A549 treated with CpdA at 1 μM for 4 hours (cell line): ENCODE measurements around the gene COTL1. TPM values are rescaled to one million over a fixed set of nuclear protein-coding genes. Genes with fewer than 3 reads are reported as not detected.

Experiments used
- total RNA-seq: library from RNA; stranded (reverse); fragments of 200-300 nt; extraction: Qiagen RNA extraction; gene quantifications from 5 replicates; pipeline ENCODE4 v1.2.3, GENCODE V29; 2022; ENCODE audit warnings: low read depth

COTL1 gene, protein sequence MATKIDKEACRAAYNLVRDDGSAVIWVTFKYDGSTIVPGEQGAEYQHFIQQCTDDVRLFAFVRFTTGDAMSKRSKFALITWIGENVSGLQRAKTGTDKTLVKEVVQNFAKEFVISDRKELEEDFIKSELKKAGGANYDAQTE
- total RNA-seq, result 435 to 605 TPM (median 537 TPM) in 5 replicates

DNA sequence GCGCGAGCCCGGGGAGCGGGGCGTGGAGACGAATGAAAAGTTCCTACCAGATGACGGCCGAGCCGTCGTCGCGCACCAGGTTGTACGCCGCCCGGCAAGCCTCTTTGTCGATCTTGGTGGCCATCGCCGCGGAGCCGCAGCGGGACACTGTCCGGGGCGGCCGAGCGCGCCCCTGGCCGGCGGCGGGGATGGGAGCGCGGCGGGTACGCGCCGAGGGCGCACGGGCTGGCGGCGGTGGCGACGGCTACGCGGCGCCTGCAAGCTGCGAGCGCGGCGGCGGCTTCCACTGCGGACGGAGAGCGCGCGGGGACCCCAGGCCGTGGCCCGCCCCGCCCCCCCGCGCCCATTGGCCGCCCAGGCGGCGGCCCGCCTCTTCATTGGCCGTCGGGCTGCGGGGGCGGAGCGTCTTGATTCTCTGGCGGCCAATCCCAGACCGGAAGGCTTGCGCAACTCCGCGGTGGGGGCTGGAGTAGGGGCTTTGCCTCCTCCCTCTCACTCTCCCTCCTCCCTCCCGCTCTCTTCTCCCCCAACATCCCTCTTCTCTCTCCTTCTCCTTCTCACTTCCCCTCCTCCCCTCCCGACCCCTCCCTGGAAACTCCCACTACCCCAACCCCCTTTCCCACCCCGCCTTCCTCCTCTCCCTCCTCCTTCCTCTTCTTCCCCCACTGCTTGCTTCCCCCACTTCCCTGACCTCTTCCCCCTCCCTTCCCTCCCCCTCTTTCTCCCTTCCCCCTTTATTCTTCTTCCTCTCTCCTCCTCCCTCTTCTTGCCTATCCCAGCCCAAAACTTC, at the start of gene COTL1:
Gene COTL1 (minus strand): TSS at position 288 of the 790 bp plus-strand sequence. CDS start 164 bp downstream, at position 124.

DNA sequence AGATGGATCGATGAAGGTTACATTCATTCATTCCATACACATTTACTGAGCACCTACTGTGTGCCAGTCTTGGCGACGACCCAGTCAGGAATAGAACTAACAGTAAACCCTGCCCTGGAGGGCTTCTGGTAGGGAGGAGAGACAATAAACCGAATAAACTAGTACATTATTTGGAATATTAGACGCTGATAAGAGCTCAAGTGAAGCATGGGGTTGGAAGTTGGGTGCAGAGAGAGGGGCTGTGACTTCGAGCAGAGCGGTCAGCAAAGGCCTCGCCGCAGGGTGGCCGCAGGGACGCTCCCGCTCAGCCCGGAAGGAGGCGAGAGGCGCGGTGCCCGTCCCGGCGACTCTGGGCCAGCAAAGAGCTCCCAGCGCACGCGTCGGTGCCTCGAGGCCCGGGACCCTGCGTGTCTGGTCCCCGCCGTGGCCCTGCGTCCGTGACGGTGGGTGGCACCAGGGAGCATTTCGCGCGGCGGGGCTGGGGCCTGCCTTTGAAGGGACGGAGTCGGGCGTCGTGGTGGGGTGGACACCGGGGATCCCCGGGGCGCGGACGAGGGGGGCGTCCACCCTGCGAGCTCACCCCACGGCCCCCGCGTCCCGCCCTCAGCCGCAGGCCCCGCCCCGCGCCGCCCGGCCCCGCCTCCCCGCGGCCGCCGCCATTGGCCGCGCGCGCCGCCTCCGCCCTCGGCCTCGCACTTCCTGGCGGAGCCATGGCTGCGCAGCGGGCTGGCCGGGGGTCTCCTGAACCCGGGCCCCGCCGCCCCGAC, 30.1 kb upstream of the COTL1 start, which contains the start of gene KLHL36:
Gene KLHL36 (plus strand): TSS at position 684 of the 767 bp plus-strand sequence. CDS start 2,357 bp downstream, outside the sequence.

Other genes starting within 250 kb of the COTL1 start
- gene ATP2C2, start 249.5 kb downstream of the COTL1 start, total RNA-seq, result 0.05 to 0.48 TPM (median 0.21 TPM) in 4 of 5 replicates, not detected in the other
- gene MEAK7, start 113.4 kb downstream of the COTL1 start, total RNA-seq, result 47.1 to 60.5 TPM (median 52.1 TPM) in 5 replicates
- 16.4 to 25.1 TPM (median 19.8 TPM) in 5 replicates for gene KLHL36, start 30.4 kb upstream of the COTL1 start, total RNA-seq
- 79.5 to 92.8 TPM (median 81.4 TPM) in 5 replicates for gene USP10, start 81.9 kb upstream of the COTL1 start, total RNA-seq
- gene CRISPLD2, start 201.9 kb upstream of the COTL1 start, total RNA-seq, result 2.6 to 4.0 TPM (median 3.8 TPM) in 5 replicates